K562 (cell line): ENCODE measurements around the gene XPO4. TPM values are rescaled to one million over a fixed set of nuclear protein-coding genes. Genes with fewer than 3 reads are reported as not detected.

Source experiments
- ATAC-seq: fragments of 200-7000 bp; cut with Tn5 transposase; 3 replicates; pipeline ENCODE4 v1.9.1; 2020; ENCODE audit warnings: moderate library complexity
- BruUV-seq: library from RNA; stranded (reverse); fragments of 400-500 nt; replicated peaks from 2 replicates; lab custom pipeline; 2021; lab: Mats Ljungman, UMichigan
- CTCF ChIA-PET: fragments of 300-600 bp; formaldehyde crosslinking; extraction: SDS; loops from one replicate; lab custom pipeline; 2021; ENCODE audit warnings: low intra/inter-chr PET ratio; lab: Yijun Ruan, JAX
- POLR2A ChIA-PET: fragments of 300-600, 350-650 bp; sonication (Branson Sonifier 250); formaldehyde crosslinking; extraction: SDS; loops from one replicate; lab custom pipeline; 2021; ENCODE audit warnings: antibody characterized with exemption, inconsistent platforms; lab: Yijun Ruan, JAX
- DNase-seq, 4 experiments: peaks; one replicate each; pipeline versions ENCODE4 v3.0.0 to v3.0.0-alpha.2; 2011 to 2018; ENCODE audit warnings: low spot score in 3 of 4, mixed read lengths in 3 of 4; ENCODE audit errors: extremely low read depth in 1 of 4
- FAIRE-seq: peaks from 2 replicates; lab custom pipeline; 2011; peaks lifted over from hg19 to GRCh38; lab: Jason Lieb, UNC
- H2AFZ ChIP-seq: 2 replicates; pipeline ENCODE4 v1.6.0; 2011; ENCODE audit warnings: low read depth, low read length, control low read depth, inconsistent platforms
- H3K27ac ChIP-seq: fragments of 200-600 bp; 3 replicates; pipeline ENCODE4 v1.8.0; 2011; ENCODE audit warnings: low read depth, mild to moderate bottlenecking, control low read depth, inconsistent platforms, low read length, moderate library complexity, mixed read lengths; ENCODE audit errors: extremely low read depth
- H3K27me3 ChIP-seq, 2 experiments: fragments of 300-600 bp in 1 of 2; 2 replicates in 1 of 2; 3 replicates in 1 of 2; pipeline versions ENCODE4 v1.6.0 to v1.8.0; 2011; ENCODE audit warnings: inconsistent platforms in 2 of 2, low read length in 2 of 2, mild to moderate bottlenecking in 1 of 2, mixed read lengths in 1 of 2, moderate library complexity in 1 of 2; ENCODE audit not compliant: control insufficient read depth in 2 of 2, insufficient read depth in 2 of 2
- H3K36me3 ChIP-seq: fragments of 300-600 bp; 3 replicates; pipeline ENCODE4 v1.8.0; 2011; ENCODE audit warnings: mild to moderate bottlenecking, low read length, inconsistent platforms; ENCODE audit not compliant: control insufficient read depth, insufficient read depth
- H3K4me1 ChIP-seq, 2 experiments: fragments of 200-600 bp in 1 of 2; replicated peaks in 1 of 2; 2 replicates in 1 of 2; 3 replicates in 1 of 2; pipeline versions ENCODE4 v1.5.1 to v1.8.0; 2011; ENCODE audit warnings: inconsistent platforms in 2 of 2, low read length in 2 of 2, mild to moderate bottlenecking in 1 of 2, mixed read lengths in 1 of 2, moderate library complexity in 1 of 2; ENCODE audit not compliant: control insufficient read depth in 2 of 2, insufficient read depth in 2 of 2
- H3K4me2 ChIP-seq: 2 replicates; pipeline ENCODE4 v1.6.1; 2011; ENCODE audit warnings: low read length, control low read depth, inconsistent platforms, mixed read lengths; ENCODE audit not compliant: insufficient read depth
- H3K4me3 ChIP-seq: fragments of 200-600 bp; sonication (generic), shearing (Covaris generic); 2 replicates; pipeline ENCODE4 v1.5.1; 2016; ENCODE audit warnings: control low read depth, inconsistent platforms
- H3K79me2 ChIP-seq: fragments of 200-600 bp; 3 replicates; pipeline ENCODE4 v1.8.0; 2011; ENCODE audit warnings: low read length, inconsistent platforms; ENCODE audit not compliant: control insufficient read depth, insufficient read depth
- H3K9ac ChIP-seq, 2 experiments: 2 replicates each; pipeline versions ENCODE4 v1.6.0 to v1.6.1; 2011; ENCODE audit warnings: low read depth in 2 of 2, low read length in 2 of 2, control low read depth in 1 of 2, inconsistent platforms in 1 of 2, mild to moderate bottlenecking in 1 of 2, mixed read lengths in 1 of 2; ENCODE audit not compliant: insufficient read depth in 1 of 2
- H3K9me1 ChIP-seq: one replicate; pipeline ENCODE4 v1.6.0; 2011; ENCODE audit warnings: inconsistent platforms, mild to moderate bottlenecking, low read length, moderate library complexity; ENCODE audit not compliant: control insufficient read depth, insufficient read depth
- H3K9me3 ChIP-seq: replicated peaks from 2 replicates; pipeline ENCODE4 v1.5.1; 2011; ENCODE audit warnings: low read depth, low read length, inconsistent platforms; ENCODE audit not compliant: control insufficient read depth, insufficient read depth
- H4K20me1 ChIP-seq: replicated peaks from 2 replicates; pipeline ENCODE4 v1.6.1; 2011; ENCODE audit warnings: low read length, inconsistent platforms, mixed read lengths; ENCODE audit not compliant: control insufficient read depth, insufficient read depth
- CHD4 ChIP-seq: fragments of 200-600 bp; sonication (generic); IDR thresholded peaks from 3 replicates; pipeline ENCODE4 v1.6.1; 2012; ENCODE audit warnings: low read depth, mild to moderate bottlenecking, mixed read lengths, low read length, inconsistent platforms; ENCODE audit not compliant: insufficient read depth, insufficient replicate concordance, poor library complexity, severe bottlenecking
- ELK3 ChIP-seq: fragments of 450-650 bp; formaldehyde crosslinking; IDR thresholded peaks from 2 replicates; pipeline ENCODE4 v1.4.0; 2020; ENCODE audit warnings: mild to moderate bottlenecking
- EP400 ChIP-seq: fragments of 450-650 bp; IDR thresholded peaks from 2 replicates; pipeline ENCODE4 v1.6.1; 2017; ENCODE audit warnings: antibody characterized with exemption, mild to moderate bottlenecking, moderate library complexity
- HSF4 ChIP-seq: fragments of 250-450 bp; sonication (Bioruptor Pico); IDR thresholded peaks from 2 replicates; pipeline ENCODE4 v2.1.2; 2022; ENCODE audit warnings: mild to moderate bottlenecking, moderate library complexity, borderline replicate concordance
- LCOR ChIP-seq: sonication (generic); formaldehyde crosslinking; IDR thresholded peaks from 2 replicates; pipeline ENCODE4 v1.8.0; 2022; ENCODE audit warnings: mild to moderate bottlenecking, missing genetic modification reagents
- NUFIP1 ChIP-seq: fragments of 450-650 bp; IDR thresholded peaks from 2 replicates; pipeline ENCODE4 v1.6.1; 2018; ENCODE audit not compliant: partially characterized antibody
- POLR2H ChIP-seq: IDR thresholded peaks from 2 replicates; pipeline ENCODE4 v1.6.1; 2016; ENCODE audit warnings: missing genetic modification characterization, low read depth, mild to moderate bottlenecking, control low read depth, missing compliant biosample characterization, moderate library complexity
- PRDM10 ChIP-seq: fragments of 450-650 bp; IDR thresholded peaks from 2 replicates; pipeline ENCODE4 v1.6.1; 2018; ENCODE audit not compliant: partially characterized antibody
- TOE1 ChIP-seq, 2 experiments: fragments of 450-650 bp in 1 of 2; sonication (generic) in 1 of 2; formaldehyde crosslinking in 1 of 2; IDR thresholded peaks; 2 replicates each; pipeline versions ENCODE4 v1.7.1 to v1.8.0; 2016 to 2022; ENCODE audit warnings: borderline replicate concordance in 2 of 2, mild to moderate bottlenecking in 2 of 2, antibody characterized with exemption in 1 of 2, inconsistent platforms in 1 of 2, low read depth in 1 of 2, missing genetic modification reagents in 1 of 2, moderate library complexity in 1 of 2
- ZKSCAN8 ChIP-seq: fragments of 200-800 bp; sonication (Bioruptor generic); IDR thresholded peaks from 2 replicates; pipeline ENCODE4 v1.6.1; 2016; ENCODE audit warnings: missing genetic modification characterization, missing compliant biosample characterization
- ZNF592 ChIP-seq: fragments of 450-650 bp; IDR thresholded peaks from 2 replicates; pipeline ENCODE4 v1.6.1; 2017; ENCODE audit warnings: antibody characterized with exemption, mild to moderate bottlenecking
- ZNF655 ChIP-seq: fragments of 250-450 bp; sonication (Bioruptor Pico); IDR thresholded peaks from 2 replicates; pipeline ENCODE4 v1.5.0; 2021
- in situ Hi-C: fragments of 300-500 bp; cut with MboI; formaldehyde crosslinking; loops from 4 replicates; pipeline ENCODE4 v1.15.0; 2018; ENCODE audit warnings: inconsistent platforms, mixed read lengths
- intact Hi-C: fragments of 100-400 bp; cut with micrococcal nuclease; formaldehyde crosslinking; loops from 2 replicates; pipeline ENCODE4 v1.14.2; 2022
- polyA plus RNA-seq, 8 experiments: library from polyadenylated mRNA; depleted of rRNA in 4 of 8; stranded (reverse) in 5 of 8; unstranded in 3 of 8; fragments of >200 nt; fragmentation: Nextera tagmentation in 2 of 8; fragmentation: Illumina TruSeq in 1 of 8; extraction: Ambion mirVana in 2 of 8; extraction: Trizol in 1 of 8; gene quantifications; 2 replicates each; pipeline versions ENCODE4 v1.2.1 to v1.2.3, GENCODE V29; 2011 to 2014; ENCODE audit warnings: inconsistent platforms in 1 of 8, missing spikeins in 1 of 8
- total RNA-seq, 7 experiments: library from RNA; depleted of rRNA in 6 of 7; stranded (reverse); fragments of >200 nt in 6 of 7; fragmentation: Illumina TruSeq in 2 of 7; extraction: Trizol in 2 of 7; gene quantifications; 2 replicates each; pipeline versions ENCODE4 v1.2.1 to v1.2.3, GENCODE V29; 2011 to 2021; ENCODE audit warnings: low replicate concordance in 1 of 7

The XPO4 gene
- total and polyA plus RNA-seq, 9 of the 15 experiments (the other 6 are each of a cell fraction or from before 2014, with no cell fraction given): 5.5 to 25.1 (median 17.5) TPM

GRCh38 chr13:20860844-20861243 is 41.7 kb downstream of the XPO4 start:
- ChIA-PET POLR2A (no interaction called here), CTCF (no interaction called here)
- no peak for FAIRE-seq
- H4K20me1 ChIP-seq: no peaks in the 10 kb centered on the region
- no peaks in the 10 kb centered on the region for H3K9me1 ChIP-seq
- no peak for ATAC-seq
- DNase-seq: no peak
- intact Hi-C loops: no loop called here
- no peaks in the 10 kb centered on the region for H3K27me3 ChIP-seq
- no TSS peak for BruUV-seq
- peaks cover 49% of the 10 kb centered on the region for H3K36me3 ChIP-seq
- no peaks in the 10 kb centered on the region for H3K4me1 ChIP-seq
- no peak overlapping the region for H3K4me2 ChIP-seq
- H2AFZ ChIP-seq: no peak overlapping the region
- H3K9me3 ChIP-seq: no peaks in the 10 kb centered on the region
- in situ Hi-C loops: no loop called here
- H3K27ac ChIP-seq: no peak overlapping the region
- peaks cover 19% of the 10 kb centered on the region for H3K79me2 ChIP-seq
- no peak overlapping the region for H3K4me3 ChIP-seq
- H3K9ac ChIP-seq: no peak overlapping the region
- no peak for TF ChIP-seq HSF4
- TF ChIP-seq POLR2H: no peak
- no peak for TF ChIP-seq NUFIP1
- no peak for TF ChIP-seq LCOR (CRISPR knock-in tag)
- no peak for TF ChIP-seq TOE1 (IDR thresholded peaks at IDR 0.05; ENCODE audit: borderline replicate concordance)
- no peak for TF ChIP-seq TOE1 (CRISPR knock-in tag; IDR thresholded peaks at IDR 0.05; ENCODE audit: borderline replicate concordance, low read depth)
- TF ChIP-seq EP400: no peak
- no peak for TF ChIP-seq ELK3 (CRISPR knock-in tag)
- TF ChIP-seq PRDM10: no peak
- TF ChIP-seq ZNF655 (CRISPR knock-in tag): no peak
- TF ChIP-seq CHD4: no peak
- no peak for TF ChIP-seq ZKSCAN8
- no peak for TF ChIP-seq ZNF592
